ENCODE measurements around the gene ABCC8.

Gene ABCC8

DNA sequence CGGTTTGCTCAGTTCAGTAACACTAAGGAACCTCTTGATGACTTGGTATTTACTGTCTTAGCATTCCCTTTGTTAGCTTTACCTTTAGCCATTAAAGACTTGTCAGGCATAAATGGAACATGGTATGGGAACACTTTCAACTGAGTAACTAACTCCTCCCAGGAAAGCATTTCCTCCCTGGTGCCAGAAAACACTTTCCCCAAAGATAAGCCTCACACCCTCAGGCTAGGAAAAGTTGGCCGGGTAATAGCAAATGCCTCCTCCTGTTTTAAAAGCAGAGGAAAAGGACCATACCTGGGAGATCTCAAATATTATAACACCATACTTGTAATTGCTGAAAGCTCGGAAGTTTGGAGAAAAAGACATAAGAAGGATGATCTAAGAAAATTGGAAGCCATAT lies 100.2 kb downstream of the ABCC8 start:
- no peak for ATAC-seq
- TF ChIP-seq ZFP30 (CRISPR knock-in tag; IDR thresholded peaks at IDR 0.05) (no peak), ZNF8 (CRISPR knock-in tag; IDR thresholded peaks at IDR 0.05) (no peak), SNAI2 (CRISPR knock-in tag; IDR thresholded peaks at IDR 0.05) (no peak), CSDC2 (CRISPR knock-in tag; IDR thresholded peaks at IDR 0.05) (no peak), PPARA (CRISPR knock-in tag; IDR thresholded peaks at IDR 0.05; ENCODE audit: borderline replicate concordance) (no peak), ZNF70 (CRISPR knock-in tag; IDR thresholded peaks at IDR 0.05) (no peak), POU6F1 (CRISPR knock-in tag; IDR thresholded peaks at IDR 0.05; ENCODE audit: borderline replicate concordance, low read depth) (no peak), CREB5 (CRISPR knock-in tag; IDR thresholded peaks at IDR 0.05; ENCODE audit: low read depth) (no peak), PATZ1 (CRISPR knock-in tag; IDR thresholded peaks at IDR 0.05; ENCODE audit: borderline replicate concordance) (no peak), TOX (CRISPR knock-in tag; IDR thresholded peaks at IDR 0.05; ENCODE audit: borderline replicate concordance) (no peak), ZC3H10 (CRISPR knock-in tag; IDR thresholded peaks at IDR 0.05) (no peak)
- TF ChIP-seq, protein P1, sequence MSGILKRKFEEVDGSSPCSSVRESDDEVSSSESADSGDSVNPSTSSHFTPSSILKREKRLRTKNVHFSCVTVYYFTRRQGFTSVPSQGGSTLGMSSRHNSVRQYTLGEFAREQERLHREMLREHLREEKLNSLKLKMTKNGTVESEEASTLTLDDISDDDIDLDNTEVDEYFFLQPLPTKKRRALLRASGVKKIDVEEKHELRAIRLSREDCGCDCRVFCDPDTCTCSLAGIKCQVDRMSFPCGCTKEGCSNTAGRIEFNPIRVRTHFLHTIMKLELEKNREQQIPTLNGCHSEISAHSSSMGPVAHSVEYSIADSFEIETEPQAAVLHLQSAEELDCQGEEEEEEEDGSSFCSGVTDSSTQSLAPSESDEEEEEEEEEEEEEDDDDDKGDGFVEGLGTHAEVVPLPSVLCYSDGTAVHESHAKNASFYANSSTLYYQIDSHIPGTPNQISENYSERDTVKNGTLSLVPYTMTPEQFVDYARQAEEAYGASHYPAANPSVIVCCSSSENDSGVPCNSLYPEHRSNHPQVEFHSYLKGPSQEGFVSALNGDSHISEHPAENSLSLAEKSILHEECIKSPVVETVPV (CRISPR knock-in tag; IDR thresholded peaks at IDR 0.05) = no peak

- no peak for ATAC-seq
- TF ChIP-seq CREB5 (CRISPR knock-in tag; IDR thresholded peaks at IDR 0.05; ENCODE audit: low read depth) = no peak
These were observed 101.1 kb downstream of the ABCC8 start for GRCh38 chr11:17375547-17375946.

DNA sequence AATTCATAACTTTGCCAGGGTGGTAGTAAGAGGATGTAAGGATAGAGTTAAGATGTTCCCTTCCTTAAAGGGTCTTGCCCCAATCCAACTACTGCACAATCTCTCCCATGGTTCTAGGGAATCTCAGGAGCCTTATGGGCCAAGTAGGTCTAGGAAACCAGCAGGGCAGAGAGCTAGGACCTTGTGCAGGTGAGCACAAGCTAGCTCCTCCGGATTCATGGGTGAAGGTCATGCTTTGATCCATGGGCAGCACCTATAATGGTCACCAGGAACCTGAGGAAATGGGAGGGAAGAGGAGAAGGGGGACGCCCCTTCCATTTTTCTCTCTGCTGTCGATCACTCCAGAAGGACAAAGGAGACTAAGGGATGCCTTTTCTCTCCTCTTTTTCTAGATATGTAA lies 105.0 kb downstream of the ABCC8 start:
- no peak for ATAC-seq
- TF ChIP-seq SNAI2 (CRISPR knock-in tag; IDR thresholded peaks at IDR 0.05) (no peak), PATZ1 (CRISPR knock-in tag; IDR thresholded peaks at IDR 0.05; ENCODE audit: borderline replicate concordance) (no peak), ESRRG (CRISPR knock-in tag; IDR thresholded peaks at IDR 0.05) (no peak), CREB5 (CRISPR knock-in tag; IDR thresholded peaks at IDR 0.05; ENCODE audit: low read depth) (no peak), PPARA (CRISPR knock-in tag; IDR thresholded peaks at IDR 0.05; ENCODE audit: borderline replicate concordance) (no peak), POU6F1 (CRISPR knock-in tag; IDR thresholded peaks at IDR 0.05; ENCODE audit: borderline replicate concordance, low read depth) (no peak), ZFP3 (CRISPR knock-in tag; IDR thresholded peaks at IDR 0.05) (no peak), OSR1 (CRISPR knock-in tag; IDR thresholded peaks at IDR 0.05) (no peak), TCF4 (CRISPR knock-in tag; IDR thresholded peaks at IDR 0.05; ENCODE audit: borderline replicate concordance) (no peak), ARNTL (CRISPR knock-in tag; IDR thresholded peaks at IDR 0.05; ENCODE audit: borderline replicate concordance, low read depth) (no peak), TOX (CRISPR knock-in tag; IDR thresholded peaks at IDR 0.05; ENCODE audit: borderline replicate concordance) (no peak), ZC3H10 (CRISPR knock-in tag; IDR thresholded peaks at IDR 0.05) (no peak), CSDC2 (CRISPR knock-in tag; IDR thresholded peaks at IDR 0.05) (no peak), ZNF8 (CRISPR knock-in tag; IDR thresholded peaks at IDR 0.05) (no peak), RARB (CRISPR knock-in tag; IDR thresholded peaks at IDR 0.05) (no peak), GLIS3 (CRISPR knock-in tag; IDR thresholded peaks at IDR 0.05) (no peak)
- TF ChIP-seq, protein P1 (CRISPR knock-in tag; IDR thresholded peaks at IDR 0.05) = no peak

Measured in SK-N-SH treated with all-trans-retinoic acid at 6 μM for 48 hours (cell line).